ENCODE results near the gene ARFGAP2.

DNA sequence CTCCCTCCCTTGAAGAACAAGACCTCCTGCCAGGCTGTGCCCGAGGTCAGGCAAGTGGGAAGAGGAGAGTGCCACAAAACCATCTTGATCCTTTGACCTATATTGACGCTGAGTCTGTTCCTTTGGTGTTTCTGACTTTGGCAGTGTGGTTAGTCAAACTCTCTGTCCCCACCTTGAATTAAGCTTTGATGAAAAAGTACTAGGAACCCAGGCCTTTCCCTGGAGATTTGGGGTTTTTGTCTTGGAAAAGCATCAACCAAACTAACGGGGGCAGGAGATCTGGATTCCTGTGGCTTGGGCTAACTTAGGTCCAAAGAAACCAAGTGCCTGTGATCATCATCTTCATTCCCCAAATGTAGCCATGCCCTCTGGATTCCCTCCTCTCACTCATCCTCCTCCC, 40.4 kb downstream of the ARFGAP2 start:
- TF ChIP-seq EZH2phosphoT487 (IDR thresholded peaks at IDR 0.05; ENCODE audit: borderline replicate concordance): no peak
- TF ChIP-seq, protein P1, sequence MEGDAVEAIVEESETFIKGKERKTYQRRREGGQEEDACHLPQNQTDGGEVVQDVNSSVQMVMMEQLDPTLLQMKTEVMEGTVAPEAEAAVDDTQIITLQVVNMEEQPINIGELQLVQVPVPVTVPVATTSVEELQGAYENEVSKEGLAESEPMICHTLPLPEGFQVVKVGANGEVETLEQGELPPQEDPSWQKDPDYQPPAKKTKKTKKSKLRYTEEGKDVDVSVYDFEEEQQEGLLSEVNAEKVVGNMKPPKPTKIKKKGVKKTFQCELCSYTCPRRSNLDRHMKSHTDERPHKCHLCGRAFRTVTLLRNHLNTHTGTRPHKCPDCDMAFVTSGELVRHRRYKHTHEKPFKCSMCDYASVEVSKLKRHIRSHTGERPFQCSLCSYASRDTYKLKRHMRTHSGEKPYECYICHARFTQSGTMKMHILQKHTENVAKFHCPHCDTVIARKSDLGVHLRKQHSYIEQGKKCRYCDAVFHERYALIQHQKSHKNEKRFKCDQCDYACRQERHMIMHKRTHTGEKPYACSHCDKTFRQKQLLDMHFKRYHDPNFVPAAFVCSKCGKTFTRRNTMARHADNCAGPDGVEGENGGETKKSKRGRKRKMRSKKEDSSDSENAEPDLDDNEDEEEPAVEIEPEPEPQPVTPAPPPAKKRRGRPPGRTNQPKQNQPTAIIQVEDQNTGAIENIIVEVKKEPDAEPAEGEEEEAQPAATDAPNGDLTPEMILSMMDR (conservative IDR thresholded peaks at IDR 0.05; ENCODE audit: low read length): no peak

All from Loucy (cell line).